Measurements from ENCODE around the gene EIF2B1.

The EIF2B1 gene

GRCh38 chr12:123621619-123622530, 11.6 kb downstream of the EIF2B1 start:
- in situ Hi-C loops (cut with HindIII; ENCODE audit: low sequenced_read_pairs): no loop called here
- H3K4me3 ChIP-seq (ENCODE audit: low read depth, low read length): no peak overlapping the region
- no peak for DNase-seq (ENCODE audit: low read depth, low spot score)
- no peak for TF ChIP-seq CTCF (IDR thresholded peaks at IDR 0.05; ENCODE audit: low read depth, low read length)

GRCh38 chr12:123621101-123621500, 12.4 kb downstream of the EIF2B1 start:
- TF ChIP-seq CTCF (IDR thresholded peaks at IDR 0.05; ENCODE audit: low read depth, low read length): no peak
- no peak for DNase-seq (ENCODE audit: low read depth, low spot score)
- in situ Hi-C loops (cut with HindIII; ENCODE audit: low sequenced_read_pairs): no loop called here
- no peak overlapping the region for H3K4me3 ChIP-seq (ENCODE audit: low read depth, low read length)

DNA sequence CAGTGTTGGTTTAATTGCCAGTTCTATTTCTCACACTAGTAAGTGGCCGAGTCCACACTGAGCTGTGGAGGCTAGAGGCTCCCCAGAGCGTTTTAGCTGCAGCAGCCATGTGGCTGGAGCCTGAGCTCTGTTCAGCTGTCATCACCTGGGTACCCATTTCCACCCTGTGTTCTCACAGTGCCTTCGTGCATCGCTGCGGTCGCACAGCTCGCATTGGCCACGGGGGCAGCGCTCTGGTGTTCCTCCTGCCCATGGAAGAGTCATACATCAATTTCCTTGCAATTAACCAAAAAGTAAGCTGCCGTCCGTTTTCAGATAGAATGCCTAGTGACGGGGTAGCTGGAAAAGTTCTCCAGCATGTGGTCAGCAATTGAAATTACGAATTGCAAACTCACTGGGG, 15.9 kb downstream of the EIF2B1 start:
- no peak overlapping the region for H3K4me3 ChIP-seq (ENCODE audit: low read depth, low read length)
- TF ChIP-seq CTCF (IDR thresholded peaks at IDR 0.05; ENCODE audit: low read depth, low read length): no peak
- in situ Hi-C loops (cut with HindIII; ENCODE audit: low sequenced_read_pairs): no loop called here
- DNase-seq (ENCODE audit: low read depth, low spot score): no peak

GRCh38 chr12:123617144-123617543, 16.3 kb downstream of the EIF2B1 start:
- no peak for DNase-seq (ENCODE audit: low read depth, low spot score)
- in situ Hi-C loops (cut with HindIII; ENCODE audit: low sequenced_read_pairs): no loop called here
- H3K4me3 ChIP-seq (ENCODE audit: low read depth, low read length): no peak overlapping the region
- TF ChIP-seq CTCF (IDR thresholded peaks at IDR 0.05; ENCODE audit: low read depth, low read length): no peak

DNA sequence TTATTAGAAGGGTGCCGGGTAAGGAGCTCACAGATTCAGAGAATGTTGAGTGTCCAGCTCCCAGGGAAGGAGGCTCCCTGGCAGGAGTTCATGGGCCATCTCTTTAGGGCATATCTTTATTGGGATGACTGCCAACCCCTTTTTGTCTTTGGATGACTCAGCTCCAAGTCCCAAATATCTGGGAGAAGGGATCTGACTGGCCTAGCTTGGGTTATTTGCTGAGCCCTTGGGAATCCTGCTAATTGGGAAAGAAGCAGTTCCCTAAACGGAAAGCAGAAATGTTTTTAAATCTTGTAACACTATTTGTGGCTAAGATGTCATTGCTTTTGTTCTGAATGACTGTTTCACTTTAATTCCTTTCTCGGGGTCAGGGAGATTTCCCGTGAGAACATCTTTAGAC, 19.0 kb downstream of the EIF2B1 start:
- in situ Hi-C loops (cut with HindIII; ENCODE audit: low sequenced_read_pairs): no loop called here
- TF ChIP-seq CTCF (IDR thresholded peaks at IDR 0.05; ENCODE audit: low read depth, low read length): no peak
- no peak for DNase-seq (ENCODE audit: low read depth, low spot score)
- no peak overlapping the region for H3K4me3 ChIP-seq (ENCODE audit: low read depth, low read length)

DNA sequence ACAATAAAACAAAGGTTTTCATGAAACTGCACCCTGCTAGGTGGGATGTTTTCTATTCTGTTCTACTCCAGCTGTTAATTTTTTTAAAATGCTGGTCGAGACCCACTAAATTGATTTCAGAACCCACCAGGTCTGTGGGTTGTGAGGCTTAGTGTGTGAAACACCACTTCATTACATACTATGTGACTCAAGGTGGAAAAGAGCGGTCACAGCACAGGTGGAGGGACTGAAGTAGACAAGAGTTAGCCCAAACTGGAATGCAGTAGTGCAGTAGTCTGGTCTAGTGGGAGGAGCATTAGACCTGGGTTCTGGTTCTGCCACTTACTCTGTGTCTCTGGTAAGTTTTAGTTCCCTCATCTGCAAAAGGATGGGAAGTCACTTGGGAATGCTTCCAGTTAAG, 19.4 kb downstream of the EIF2B1 start:
- no peak for DNase-seq (ENCODE audit: low read depth, low spot score)
- H3K4me3 ChIP-seq (ENCODE audit: low read depth, low read length): no peak overlapping the region
- in situ Hi-C loops (cut with HindIII; ENCODE audit: low sequenced_read_pairs): no loop called here
- no peak for TF ChIP-seq CTCF (IDR thresholded peaks at IDR 0.05; ENCODE audit: low read depth, low read length)
